ENCODE measurements around the gene WIPF1.
A peak's percentile ranks its signal among the peaks of the same experiment; 100 is the strongest.

Gene WIPF1

DNA sequence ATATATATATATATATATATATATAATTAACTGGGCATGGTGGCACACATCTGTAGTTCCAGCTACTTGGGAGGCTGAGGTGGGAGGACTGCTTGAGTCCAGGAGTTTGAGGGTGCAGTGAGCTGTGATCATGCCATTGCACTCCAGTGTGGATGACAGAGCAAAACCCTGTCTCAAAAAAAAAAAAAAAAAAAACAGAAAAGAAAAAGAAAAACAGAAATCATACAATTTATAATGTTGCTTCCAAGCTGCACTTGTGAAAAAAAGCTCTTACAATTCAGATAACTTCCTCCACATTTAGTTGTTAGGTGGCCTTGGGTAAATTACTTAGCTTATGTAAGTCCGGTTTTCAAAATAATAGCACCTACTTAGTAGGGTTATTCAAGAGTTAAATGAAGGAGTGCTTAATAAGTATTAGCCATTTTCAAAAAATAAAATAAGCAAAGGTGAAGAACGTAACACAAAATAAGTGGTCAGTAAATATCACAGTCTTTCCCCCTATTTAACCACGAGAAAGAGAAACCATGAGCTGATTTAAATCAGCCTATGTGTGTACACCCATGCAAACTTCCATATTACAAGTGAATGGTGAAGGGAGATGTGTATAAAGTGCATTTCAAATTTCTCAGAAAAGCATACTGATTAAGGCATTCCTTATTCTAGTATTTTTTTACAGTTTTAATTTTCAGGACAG lies 2.3 kb downstream of the WIPF1 start:
- DNase-seq (ENCODE audit: low spot score): no peak

DNA sequence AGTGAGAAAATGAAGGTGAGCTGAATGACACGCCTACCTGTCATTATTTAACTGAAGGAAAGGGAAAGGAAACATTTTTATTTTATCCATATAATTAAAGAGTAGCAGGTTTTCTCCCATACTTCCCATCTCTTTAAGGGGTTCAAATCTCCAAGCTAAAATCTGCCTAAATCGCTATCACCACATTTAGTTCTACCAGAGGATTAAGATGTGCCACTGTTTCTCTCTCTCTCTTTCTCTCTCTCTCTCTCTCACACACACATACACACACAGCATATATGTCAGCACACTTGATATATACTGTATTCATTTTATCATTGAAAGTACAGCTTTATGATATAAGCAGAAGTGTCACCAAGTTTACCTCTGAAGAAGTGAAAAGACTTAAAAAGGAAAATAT lies 3.1 kb downstream of the WIPF1 start:
- no peak for DNase-seq (ENCODE audit: low spot score)

DNA sequence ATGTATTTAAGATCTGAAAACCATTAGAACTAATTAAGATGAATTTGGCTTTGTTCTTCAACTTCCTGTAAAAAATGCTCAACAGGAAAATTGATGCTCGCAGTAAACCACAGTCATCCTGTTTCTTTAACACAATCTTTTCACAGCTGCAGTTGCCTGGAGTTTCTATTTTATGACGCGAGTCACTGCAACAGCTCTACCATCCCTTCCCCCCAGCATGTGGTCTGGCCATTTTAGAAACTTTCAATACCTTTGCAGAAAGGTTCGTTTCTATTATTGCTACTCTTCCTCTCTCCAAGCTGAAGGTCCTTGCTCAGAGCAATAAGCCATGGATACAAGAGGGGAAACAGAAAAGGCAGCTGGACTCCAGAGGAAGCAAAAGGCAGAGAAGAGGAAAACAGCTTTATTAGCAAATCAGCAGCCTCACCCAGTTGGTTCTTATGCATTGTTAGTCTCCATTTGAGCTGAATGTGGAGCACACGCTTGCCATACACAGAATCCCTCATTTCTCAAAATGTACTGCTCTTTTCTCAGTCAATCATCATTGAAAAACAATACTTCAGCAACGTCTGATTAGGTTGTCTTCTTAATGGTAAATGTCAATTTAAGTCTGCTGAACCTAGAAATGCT lies 3.9 kb downstream of the WIPF1 start:
- no peak for DNase-seq (ENCODE audit: low spot score)

DNA sequence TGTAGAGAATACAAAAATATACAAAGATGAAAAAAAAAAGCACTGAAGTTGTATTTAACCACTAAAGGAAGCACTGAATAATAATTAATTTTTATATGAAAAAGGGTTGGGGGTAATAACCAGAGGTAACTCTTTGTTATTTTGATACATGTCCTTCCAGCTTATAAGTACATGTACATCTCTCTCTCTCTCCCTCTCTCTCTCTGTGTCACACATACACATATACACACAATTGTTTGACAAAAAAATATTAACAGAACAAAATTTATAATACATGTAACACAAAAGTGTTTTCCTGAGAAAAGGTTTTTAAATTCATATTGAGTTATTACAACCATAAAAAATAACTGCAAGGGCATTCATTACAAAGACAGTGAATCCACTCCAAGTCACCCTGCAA lies 4.6 kb downstream of the WIPF1 start:
- no peak for DNase-seq (ENCODE audit: low spot score)

DNA sequence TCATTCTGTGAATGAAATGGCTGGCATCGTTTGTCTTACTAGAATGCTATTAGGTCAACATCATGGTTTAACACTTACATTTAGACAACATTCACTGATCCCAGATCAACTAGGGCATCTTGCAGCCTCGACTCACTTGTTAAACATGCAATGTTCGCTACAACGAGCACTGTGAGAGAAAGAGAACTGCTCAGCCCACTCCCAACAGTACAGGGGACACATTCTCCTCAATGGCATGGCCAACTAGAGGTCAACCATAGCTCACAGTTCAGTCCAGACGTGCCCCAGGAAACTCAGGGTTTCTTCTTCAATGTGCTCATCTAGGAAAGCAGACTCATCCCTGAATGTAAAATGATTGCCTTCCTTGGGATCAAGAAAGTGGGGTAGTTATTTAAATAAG lies 5.9 kb downstream of the WIPF1 start:
- no peak for DNase-seq (ENCODE audit: low spot score)

DNA sequence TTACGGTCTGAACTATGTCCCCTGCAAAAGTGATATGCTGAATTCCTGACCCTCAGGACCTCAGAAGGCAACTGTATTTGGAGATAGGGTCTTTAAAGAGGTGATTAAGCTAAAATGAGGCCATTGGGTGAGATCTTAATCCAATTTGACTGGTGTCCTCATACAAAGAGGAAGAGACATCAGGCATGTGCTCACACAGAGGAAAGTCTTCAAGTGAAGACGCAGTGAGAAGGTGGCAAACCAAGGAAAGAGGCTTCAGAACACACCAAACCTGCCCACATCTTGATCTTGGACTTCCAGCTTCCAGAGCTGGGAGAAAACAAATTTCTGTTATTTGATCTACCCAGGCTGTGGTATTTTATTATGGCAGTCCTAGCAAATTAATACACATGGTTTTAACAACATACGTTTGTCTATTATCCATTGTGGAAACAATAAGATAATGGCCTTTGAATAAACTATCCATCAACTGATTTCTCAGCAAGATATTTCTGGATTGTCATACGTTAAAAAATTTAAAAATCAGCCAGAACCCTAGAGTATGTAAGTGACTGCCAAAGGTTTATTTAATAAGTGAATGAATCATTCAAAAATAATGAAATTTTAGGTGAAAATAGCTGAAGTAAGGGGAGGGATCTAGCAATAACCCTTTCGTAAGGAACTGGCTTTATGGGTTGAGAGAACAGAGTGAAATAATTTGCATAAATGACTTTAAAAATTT lies 6.5 kb downstream of the WIPF1 start:
- no peak for DNase-seq (ENCODE audit: low spot score)

DNA sequence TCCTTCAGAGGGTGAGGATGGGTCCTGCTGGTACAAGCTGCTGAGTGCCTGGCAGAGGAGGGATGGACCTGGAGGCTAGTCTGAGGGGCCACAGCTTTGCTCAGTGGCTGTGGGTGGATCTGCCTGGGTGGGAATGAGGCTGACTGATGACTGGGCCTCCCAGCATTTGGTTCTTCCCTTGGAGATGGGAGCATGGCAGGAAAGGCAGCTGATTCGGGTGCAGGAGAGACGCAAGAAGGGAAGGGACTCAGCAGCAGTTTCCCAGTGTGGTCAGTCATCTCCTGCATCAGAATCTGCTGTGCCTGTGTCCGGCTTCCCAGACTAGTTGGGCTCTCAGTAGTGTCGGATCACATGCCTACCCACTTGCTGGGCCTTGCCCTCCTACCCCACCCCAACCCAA lies 7.3 kb downstream of the WIPF1 start:
- DNase-seq (ENCODE audit: low spot score): no peak

DNA sequence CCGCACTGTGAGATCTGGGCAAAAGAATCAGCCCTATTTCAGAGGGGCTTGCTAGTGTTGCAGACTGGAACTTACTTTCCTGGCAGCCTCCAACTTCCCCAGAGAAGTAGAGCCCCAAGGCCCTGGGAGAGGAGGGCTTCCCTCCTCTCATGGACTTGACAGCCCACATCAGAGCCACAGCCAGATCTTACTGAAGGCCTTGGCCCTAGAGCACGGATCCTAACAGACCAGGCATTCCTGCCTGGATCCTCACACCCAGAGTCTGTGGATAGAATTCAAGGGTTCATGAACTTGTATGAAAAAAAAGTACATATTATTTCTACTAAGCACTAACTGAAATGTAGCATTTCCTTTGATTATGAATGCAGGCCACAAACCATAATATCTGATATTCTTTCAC lies 8.3 kb downstream of the WIPF1 start:
- no peak for DNase-seq (ENCODE audit: low spot score)

DNA sequence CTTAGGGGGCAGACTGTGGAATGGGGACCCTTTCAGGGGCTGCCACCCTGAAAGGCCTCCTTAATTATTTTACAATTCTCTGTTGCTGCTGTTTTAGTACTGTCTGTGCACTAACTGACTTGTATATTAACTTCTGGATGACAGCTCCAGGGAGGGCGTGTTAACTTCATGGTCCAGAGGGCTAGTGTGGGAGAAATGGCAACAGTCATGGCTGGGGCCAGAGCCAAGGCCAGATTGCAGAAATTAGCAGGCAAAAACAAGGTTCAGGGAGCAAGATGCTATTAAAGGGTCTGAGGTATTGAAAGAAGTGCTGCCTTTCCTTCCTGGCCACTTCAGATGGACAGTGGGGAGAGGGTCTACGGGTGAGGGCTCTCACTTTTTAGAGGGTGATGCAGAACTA lies 9.1 kb downstream of the WIPF1 start:
- DNase-seq (ENCODE audit: low spot score): no peak

DNA sequence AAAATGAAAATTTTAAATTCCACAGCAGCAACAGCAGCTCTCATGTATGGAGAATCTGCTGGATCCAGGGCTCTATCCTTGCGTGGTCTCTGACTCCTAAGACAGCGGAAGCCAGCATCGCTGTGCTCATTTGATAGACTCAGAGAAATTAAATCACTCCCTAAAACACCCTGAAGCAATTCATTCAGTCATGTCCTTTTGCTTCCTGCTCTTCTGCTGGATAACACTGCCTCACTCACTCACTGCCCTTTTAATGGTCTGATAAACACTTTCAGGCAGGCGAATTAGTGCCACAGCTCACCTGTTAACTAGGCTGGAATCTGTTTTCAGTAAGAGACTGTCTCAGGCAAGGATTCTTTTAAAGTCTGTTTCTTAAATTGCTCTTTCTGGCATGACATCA lies 10.0 kb downstream of the WIPF1 start:
- DNase-seq (ENCODE audit: low spot score): no peak

DNA sequence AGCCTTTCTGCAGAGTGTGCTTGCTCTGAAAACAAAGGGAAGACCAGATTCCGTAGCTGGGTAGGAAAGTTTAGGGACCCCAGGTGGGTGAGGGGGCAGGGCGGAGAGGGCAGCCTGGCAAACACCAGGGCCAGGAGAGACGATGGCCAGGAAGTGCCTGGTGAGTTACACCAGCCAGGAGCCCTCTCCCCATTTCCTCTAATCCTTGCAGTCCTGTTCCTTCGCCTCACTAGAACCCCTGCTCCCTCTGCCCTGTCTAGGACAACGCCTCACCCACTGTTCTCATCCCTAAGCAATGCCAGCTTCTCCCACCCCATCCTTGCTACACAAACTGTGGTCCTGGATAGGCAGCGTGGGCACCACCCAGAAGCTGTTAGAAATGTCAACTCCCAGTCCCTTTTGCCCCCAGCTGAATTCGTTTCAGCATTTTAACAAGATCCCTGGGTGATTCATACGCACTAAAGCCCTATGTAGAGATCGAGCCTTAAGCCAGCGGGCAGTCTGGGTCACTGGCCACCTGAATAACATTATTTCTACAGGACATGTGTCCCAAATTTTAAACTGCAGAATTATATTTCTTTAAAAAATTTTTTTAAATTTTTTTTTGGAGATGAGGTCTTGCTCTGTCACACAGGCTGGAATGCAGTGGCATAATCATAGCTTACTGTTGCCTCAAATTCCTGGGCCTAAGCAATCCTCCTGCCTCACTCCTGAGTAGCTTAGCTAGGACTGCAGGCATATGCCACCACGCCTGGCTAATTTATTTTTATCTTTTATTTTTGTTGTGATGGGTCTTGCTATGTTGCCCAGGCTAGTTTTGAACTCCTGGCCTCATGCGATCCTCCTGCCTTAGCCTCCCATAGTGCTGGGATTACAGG lies 10.9 kb downstream of the WIPF1 start:
- DNase-seq (ENCODE audit: low spot score): no peak

DNA sequence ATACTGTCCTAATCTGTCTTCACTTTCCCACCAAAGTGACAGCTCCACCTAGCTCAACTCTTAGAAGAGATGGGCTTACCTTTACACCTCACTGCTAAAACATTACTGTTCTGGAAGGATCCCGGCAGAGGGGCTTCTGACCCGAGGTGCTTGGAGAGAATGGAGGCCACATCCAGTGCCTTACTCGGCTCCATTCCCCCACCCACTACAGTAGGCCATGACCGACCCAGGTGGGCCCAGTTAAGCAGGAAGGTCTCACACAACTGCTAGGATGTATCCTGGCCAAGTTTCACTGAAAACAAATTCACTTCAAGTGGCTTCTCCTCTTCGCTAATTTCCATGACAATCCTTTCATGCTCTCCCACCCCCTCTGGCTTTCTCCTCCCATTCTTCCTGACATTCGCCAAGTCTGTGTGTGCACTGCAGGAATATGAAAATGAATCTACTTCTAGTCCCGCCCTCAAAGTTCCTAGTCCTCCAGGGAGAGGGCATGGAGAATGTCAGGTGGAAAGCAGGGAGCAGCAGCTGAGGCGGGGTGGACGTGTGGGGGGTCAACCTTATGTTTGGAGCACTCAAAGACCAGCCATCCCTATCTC lies 11.8 kb downstream of the WIPF1 start:
- DNase-seq (ENCODE audit: low spot score): no peak

DNA sequence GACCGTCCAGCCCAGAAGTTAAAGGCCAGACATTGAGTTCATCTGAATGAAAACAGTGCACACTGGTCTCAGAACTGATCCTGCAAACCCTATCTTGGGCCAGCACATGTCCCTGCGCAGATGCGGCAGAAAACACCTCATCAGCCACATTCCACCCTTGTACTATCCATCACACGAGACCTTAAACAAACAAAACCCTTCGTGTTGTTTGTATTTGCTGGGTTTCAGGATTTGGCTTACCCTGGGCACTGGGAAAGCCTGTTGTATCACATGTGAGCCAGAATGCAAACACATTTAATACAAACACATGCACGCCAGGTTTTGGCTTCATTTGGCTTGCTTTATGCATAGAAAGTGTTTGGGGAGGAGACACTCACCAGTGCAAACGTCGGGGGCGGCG lies 12.5 kb downstream of the WIPF1 start:
- peak; percentile 42 for DNase-seq (ENCODE audit: low spot score)

DNA sequence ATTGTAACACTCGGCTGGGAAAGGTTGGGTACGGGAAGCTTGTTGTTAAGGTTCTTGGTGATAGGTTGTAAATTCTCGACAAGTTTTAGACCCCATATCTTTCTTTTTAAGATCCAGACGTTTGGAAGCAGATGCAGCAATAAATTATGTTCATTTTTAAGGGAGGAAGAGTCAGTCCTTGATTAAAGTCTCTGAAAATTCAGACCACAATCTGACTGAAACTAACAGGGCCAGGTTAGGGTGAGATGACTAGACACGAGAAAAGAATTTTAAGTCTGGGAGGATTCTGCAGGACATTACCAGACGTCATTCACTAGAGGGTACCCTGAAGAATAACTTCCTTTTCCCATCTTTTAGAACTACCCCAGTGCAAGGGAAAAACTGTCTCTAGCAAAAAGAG lies 16.1 kb downstream of the WIPF1 start:
- DNase-seq (ENCODE audit: low spot score): no peak

DNA sequence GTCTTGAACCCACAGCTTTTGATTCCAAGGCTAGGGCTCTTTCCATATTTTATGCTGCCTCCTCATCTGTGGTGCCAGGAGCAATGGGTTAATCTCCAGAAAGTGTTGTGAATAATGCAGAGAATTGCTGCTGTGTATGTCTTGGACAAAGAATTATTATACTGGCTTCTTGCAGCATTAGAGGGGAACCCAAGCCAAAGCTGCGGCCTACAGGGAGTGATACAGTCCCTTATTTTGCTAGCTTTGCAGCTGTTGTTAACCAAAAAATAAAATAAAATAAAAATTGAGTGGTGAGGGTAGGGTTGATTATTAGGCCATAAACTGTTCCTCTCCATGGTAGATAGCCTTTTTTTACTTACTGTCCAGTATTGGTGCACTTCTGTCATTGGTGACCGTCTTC lies 16.7 kb downstream of the WIPF1 start:
- no peak for DNase-seq (ENCODE audit: low spot score)

DNA sequence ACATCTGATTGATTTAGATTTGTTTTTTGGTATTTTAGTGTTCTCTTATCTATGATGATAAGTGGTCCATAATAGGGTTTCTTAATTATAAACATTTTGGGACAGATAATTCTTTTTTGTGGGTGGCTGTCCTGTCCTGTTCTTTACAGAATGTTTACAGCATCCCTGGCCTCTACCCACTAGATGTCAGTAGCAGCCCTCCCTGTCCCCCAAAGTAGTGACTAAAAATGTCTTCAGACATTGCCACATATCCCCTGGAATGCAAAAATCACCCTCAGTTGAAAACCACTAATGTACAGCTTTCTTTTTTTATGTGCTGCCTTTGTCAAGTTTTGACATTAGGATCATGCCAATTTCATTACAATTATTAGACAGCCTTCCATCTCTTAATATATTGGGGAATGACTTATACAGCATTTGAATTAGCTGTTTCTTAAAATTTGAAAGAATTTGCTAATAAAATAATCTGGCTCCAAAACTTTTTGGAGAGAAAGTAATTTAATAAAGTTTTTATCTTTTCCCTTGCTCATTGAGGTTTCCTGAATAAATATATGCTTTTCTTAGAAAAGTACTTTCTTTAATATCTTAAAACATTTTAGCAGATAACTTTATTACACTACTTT lies 19.5 kb downstream of the WIPF1 start:
- DNase-seq (ENCODE audit: low spot score): no peak

DNA sequence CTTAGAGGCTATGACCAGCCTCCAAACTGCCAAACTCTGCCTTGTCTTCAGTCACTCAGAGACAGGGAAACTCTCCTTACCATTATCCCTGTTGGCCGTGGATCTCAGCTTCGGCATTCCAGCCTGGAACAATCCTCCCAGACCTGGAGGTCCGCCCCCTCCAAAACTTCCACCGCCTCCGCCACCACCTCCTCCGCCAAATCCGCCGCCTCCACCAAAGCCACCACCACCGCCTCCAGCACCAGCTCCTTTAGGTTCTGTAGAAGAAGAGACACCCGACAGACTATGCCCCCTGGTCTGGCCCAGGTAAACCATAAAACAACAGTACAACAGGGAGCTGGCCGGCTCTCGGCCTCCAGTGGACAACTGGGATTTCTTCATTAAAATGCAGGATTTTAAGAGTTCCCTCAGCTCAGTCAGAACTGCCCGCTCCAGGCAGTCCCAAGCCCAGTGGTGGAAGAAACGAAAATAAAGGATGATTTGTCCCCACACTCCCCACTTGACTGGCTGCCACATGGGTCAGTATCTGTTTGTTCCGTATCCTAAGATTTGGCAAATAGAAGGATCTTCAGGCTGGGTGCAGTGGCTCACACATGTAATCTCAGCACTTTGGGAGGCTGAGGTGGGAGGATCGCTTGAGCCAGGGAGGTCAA lies 22.4 kb downstream of the WIPF1 start:
- DNase-seq (ENCODE audit: low spot score): no peak

DNA sequence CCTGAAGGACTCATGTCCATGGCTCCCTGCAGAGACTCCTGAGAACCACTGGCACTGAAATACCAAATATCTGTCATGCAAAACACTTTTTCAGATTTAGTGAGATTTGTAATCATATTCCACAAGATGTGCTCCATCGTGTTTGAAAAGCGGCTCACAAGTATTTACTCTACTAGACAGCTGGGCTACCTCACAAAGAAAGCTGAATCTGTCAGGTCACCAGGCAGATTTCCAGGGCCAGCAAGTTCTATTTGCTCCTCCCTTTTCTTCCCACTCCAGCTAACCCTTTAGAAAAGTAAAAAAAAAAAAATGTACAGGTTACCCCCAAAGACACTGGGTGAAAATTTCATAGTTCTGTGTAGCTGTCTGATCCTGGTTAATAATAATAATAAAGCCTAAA lies 22.9 kb downstream of the WIPF1 start:
- no peak for DNase-seq (ENCODE audit: low spot score)

DNA sequence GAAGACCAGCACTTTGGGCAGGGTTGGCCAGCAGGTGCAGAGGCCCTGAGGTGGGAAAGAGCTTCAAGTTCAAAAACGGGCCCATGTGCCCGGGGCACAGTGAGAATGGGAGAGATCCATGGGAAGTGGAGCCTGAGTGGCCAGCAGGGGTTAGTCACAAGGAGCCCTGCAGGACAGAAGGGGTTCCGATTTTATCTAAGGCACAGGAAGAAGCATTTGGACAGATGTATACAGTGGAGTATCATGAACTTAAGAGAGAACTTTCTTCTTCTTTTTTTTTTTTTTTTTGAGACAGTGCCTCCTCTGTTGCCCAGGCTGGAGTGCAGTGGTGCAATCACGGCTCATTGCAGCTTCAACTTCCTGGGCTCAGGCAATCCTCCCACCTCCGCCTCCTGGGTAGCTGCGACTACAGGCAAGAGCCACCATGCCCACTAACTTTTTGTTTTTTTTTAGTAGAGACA lies 24.0 kb downstream of the WIPF1 start:
- DNase-seq (ENCODE audit: low spot score): no peak

DNA sequence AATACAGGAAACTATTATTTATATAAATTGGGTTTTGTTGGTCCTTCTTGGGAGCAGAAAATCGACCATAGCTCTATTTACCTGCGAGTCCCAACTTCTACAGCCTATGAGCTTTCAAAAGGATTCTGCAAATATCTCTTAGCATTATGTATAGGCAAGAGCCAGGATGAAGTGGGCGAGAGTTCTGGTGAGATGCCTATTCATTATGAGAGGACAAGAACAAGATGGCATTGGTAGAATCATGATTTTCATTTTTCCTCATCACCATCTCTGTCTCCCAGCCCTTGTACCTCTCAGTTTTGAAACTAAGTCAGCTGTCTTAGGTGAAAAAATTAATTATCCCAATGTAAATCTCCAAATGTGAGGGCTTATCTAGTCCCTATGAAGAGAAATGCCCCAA lies 25.0 kb downstream of the WIPF1 start:
- no peak for DNase-seq (ENCODE audit: low spot score)

DNA sequence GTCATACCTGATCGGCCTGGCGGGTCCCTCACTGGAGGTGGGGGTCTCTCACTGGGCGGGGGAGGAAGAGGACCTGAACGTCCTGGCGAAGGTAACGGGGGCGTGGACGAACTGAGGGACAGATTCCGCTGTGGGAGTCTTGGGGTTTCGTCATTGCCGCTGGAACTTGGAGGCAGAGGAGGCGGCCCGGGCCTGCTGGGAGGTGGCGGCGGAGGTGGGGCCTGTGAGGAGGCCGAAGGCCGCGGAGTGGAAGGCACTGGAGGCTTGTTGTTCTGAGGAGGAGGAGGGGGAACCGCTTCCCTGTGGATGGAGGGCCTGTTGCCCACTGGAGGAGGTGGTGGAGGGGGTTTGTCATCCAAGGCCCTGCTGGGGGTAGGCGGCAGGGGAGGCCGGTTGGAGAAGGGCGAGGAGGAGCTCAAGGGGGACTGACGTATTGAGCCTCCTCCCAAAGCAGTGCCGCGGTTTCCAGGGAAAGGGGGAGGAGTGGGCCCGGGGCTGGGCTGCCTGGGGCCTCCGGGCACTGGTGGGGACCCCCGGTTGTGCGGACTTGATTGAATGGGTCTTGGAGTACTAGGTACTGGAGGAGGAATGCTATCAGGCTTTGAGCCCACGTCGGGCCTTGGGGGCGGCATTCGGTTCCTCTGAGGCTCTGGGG lies 25.8 kb downstream of the WIPF1 start:
- DNase-seq (ENCODE audit: low spot score): no peak

Measured in HuH-7.5 (cell line).